Kasumi-1 (cell line): ENCODE data around the gene CD33.

ENCODE experiments used
- DNase-seq, 2 experiments: peaks; one replicate each; lab custom pipeline; 2025; lab: John Stamatoyannopoulos, UW

Gene CD33

GRCh38 chr19:51224898-51225393 lies at the start of gene CD33:
TSS of gene CD33 (plus strand) at chr19:51225080. CDS start at chr19:51225119, 39 bp downstream.
- peak; percentile 71 to 80 for DNase-seq

DNA sequence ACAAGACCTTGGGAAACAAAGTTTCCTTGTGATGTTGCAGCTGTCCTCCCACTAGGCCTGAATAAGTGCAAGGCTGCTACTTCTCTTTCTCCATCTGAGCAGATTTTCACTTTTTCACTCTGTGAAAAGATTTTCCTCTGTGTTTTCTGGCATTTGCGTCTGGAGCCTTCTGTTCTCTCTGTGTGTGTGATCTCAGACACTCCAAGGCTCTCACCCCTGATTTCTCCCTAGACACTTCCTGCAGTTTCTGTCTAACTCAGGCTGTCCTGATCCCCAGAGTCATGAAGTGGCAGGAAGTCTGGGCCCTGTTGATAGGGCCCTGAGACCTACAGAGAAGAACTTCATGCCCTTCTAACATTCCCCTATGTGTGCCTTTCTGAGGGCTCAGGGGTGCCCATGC lies 45.6 kb upstream of the CD33 start:
- no peak for DNase-seq

DNA sequence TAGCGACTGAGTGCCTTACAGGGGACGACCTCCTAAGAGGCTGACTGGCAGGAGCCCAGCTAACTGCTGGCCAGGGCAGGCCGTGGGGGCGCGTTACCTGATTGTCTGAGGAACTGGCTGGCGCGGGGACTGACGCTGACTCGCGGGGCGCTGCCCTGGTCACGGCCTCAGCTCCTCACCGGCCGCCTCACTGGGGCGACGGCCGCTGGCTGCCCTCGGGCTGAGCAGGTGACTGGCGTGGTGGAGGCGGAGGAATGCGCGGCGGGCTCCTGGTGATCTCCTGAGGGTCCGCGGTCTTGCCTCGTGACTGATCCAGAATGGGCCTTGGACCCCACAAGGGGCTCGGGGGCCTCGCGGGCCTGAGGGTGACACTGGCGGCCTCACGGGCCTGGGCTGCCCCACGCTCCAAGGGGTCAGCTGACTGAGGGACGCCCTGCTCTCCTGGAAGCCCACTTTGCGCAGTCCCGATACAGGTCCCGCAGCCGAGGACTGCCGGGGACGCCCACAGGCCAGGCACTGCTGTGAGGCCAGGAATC lies 43.4 kb upstream of the CD33 start:
- DNase-seq = no peak

GRCh38 chr19:51181913-51182419 lies 42.9 kb upstream of the CD33 start:
- peak; percentile 60 to 68 for DNase-seq

DNA sequence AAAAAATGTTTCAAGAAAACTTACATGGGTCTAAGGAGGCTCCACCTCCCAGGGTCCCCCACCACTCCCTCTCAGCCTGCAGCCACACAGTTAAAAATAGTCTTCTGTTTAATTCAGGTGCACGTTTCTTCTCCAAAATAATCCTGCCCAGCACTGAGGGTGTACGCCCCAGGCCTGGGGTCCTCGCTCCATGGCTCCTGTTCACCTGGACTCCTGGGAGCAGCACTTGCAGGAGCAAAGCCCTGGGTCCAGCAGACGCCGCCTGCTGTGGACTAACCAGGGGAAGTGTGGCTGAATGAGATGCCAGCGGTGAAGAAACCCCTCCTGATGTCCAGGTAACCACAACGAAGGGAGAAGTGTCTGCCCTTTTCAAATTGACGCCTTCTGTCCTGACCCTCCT lies 41.3 kb upstream of the CD33 start:
- no peak for DNase-seq

DNA sequence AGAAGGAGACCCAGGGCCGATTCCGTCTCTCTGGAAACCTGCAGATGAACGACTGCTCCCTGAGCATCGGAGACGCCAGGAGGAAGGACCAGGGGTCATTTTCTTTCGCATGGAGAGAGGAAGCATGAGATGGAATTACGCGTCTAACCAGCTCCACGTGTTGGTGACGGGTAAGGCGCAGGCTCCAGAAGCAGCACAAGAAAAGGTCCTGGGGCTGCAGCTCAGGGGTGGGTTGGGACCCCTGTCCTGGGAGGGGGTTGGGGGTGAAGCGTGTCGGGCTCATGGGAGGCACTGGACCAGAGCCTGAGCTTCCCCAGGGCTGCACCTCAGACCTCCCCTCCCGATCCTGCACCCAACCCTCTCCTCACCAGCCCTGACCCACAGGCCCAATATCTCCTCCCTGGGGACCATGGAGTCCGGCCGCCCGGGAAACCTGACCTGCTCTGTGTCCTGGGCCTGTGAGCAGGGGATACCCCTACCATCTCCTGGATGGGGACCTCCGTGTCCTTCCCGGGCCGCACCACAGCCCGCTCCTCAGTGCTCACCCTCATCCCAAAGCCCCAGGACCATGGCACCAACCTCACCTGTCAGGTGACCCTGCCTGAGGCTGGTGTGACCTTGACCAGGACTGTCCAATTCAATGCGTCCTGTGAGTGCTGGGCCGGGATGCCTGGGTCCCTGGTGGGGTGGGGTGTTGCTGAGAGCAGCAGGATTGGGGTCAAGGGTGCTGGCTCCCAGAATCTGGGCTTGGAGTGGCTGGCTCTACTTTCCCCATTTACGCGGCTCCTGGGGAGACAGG lies 39.6 kb upstream of the CD33 start:
- DNase-seq = no peak

GRCh38 chr19:51185868-51186215 lies 39.0 kb upstream of the CD33 start:
- no peak for DNase-seq

DNA sequence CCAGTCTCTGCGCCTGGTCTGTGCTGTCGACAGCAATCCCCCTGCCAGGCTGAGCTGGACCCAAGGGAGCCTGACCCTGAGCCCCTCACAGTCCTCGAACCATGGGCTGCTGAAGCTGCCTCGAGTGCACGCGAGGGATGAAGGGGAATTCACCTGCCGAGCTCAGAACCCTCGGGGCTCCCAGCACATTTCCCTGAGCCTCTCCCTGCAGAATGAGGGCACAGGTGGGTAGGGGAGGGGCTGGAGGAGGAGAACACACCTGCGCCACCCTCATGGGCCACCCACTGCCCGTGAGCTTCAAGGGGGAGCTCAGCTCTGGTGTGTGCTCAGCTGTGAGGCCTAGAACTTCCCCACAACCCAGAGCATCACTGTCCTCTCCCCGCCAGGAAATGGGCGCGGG lies 38.6 kb upstream of the CD33 start:
- DNase-seq = no peak

GRCh38 chr19:51187395-51188226 lies 37.3 kb upstream of the CD33 start:
- DNase-seq = no peak

GRCh38 chr19:51188227-51188559 lies 36.7 kb upstream of the CD33 start:
- no peak for DNase-seq

- no peak for DNase-seq
These were observed 32.2 kb upstream of the CD33 start for GRCh38 chr19:51192689-51193088.

DNA sequence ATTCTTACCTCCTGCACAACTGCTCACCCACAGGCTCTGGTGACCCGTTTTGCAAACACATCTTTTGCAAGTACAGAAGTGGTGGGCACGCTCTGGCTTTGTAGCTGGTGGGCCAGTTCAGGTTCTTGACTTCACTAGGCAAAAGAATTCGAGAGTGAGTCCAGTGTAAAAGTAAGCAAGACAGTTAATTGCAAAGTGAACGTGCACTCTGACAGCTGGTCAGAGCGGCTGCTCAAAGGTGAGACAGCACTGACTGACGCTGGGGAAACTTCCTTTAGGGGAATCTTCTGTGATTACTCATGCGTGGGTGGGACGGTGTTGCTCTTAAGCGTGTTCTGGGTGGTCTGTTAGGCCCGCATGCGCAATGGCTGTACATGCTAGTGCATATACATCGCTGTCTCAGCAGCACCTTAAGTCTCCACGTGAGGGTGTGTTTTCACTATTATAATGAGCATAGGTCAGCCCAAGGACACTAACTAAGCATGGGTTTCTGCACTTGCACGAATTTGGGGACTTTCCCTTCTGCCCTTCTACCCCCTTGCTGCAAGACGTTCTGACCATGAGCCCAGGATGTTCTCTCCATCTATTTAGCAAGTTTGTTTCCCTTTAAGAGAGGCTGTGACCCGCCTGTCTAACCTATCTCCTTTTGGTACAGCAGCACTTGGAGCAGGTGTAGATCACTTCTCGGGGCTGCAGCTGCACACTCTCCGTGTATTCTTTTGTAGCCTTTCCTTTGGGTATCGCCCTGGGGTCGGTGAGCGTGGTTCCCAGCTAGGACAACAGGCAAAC lies 30.2 kb upstream of the CD33 start:
- no peak for DNase-seq

GRCh38 chr19:51195316-51195586 lies 29.6 kb upstream of the CD33 start:
- no peak for DNase-seq

- no peak for DNase-seq
These were observed 29.3 kb upstream of the CD33 start for GRCh38 chr19:51195616-51196015.

- no peak for DNase-seq
These were observed 28.7 kb upstream of the CD33 start for GRCh38 chr19:51196181-51196580.

DNA sequence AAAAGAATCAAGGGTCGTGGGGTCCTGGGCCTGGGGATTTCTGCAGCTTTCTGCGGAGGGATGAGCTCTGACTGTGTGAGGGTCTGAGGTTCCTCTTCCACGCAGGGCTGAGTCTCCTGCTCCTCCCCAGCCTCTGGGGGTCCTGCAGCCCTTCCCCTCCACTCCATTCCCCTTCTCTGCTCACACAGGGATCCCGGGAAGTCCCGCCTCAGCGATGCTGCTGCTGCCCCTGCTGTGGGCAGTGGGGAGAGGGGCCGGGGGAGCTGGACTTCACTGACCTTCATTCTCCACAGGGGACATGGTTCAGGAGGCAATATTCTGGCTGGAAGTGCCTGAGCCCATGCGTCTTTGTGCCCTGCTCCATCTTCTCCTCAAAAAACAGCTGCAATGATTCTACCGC lies 26.2 kb upstream of the CD33 start:
- DNase-seq = no peak

DNA sequence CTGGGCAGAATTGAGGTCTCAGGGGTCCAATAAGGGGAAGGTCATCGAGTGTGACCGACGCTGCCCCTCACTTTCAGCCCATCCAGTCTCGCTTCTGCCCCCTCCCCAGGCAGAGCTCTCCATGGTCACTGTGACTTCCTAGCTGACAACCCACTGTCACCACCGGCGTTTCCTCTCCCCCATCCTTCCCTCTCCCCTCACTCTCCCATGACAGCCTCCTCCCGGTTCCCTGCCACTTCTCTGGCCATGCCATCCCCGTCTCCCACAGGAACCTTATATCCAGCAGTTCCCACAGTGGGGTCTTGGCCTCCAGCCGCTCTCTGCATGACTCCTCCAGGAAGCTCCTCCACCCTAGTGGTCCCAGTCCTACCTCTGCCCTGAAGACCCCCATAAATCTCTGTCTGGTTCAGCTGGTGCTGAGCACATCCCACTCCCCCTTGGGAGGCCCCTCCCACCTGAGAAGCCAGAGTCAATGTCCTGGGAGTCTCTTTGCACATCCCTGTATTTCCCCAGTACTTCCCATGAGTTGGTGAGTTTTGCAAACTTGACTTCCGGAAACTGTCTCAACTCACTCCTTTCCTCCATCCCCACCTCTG lies 24.7 kb upstream of the CD33 start:
- no peak for DNase-seq

DNA sequence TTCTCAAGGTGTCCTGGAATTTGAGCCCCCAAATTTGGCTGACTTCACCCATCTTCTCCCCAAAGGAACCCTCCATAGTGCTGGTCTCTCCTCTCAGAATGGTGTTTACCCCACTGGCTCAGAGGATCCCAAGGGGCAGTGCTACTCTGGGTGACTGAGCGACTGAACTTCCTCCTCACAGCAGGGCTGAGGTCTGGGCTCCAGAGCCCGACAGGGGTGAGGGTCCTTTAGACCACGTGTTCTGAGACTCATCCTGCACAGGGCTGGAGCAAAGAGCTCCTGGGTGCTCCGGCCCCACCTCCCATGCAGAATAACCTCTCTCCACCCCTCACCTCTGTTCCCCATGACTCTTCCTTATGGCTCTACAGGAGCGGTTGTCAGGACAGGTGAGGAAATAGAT lies 23.2 kb upstream of the CD33 start:
- DNase-seq = no peak

DNA sequence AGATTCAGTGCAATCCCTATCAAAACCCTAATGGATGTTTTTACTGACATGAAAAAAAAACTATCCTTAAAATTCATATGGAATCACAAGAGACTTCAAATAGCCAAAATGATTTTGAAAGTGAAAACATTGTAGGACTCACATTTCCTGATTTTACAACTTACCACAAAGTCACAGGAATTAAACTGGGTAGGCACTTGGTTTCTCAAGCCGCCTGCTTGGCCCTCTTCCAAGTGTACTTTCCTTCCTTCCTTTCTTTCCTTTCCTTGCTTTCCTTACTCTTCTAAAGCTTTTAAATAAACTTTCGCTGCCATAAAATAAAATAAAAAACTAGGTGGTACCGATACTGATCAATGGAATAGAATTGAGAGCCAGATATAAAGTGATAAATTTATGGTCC lies 21.0 kb upstream of the CD33 start:
- peak; percentile 23 to 51 for DNase-seq

DNA sequence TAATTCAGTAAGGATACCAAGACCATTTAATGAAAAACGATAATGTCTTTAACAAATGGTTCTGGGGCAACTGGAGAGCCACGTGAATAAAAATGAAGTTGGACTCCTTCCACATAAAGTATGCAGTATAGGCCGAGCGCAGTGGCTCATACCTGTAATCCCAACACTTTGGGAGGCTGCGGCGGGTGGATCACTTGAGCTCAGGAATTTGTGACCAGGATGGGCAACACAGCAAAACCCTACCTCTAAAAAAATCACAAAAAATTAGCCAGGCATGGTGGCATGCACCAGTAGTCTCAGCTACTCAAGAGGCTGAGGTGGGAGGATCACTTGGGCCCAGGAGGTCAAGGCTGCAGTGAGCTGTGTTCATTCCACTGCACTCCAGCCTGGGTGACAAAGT lies 20.6 kb upstream of the CD33 start:
- DNase-seq = no peak

DNA sequence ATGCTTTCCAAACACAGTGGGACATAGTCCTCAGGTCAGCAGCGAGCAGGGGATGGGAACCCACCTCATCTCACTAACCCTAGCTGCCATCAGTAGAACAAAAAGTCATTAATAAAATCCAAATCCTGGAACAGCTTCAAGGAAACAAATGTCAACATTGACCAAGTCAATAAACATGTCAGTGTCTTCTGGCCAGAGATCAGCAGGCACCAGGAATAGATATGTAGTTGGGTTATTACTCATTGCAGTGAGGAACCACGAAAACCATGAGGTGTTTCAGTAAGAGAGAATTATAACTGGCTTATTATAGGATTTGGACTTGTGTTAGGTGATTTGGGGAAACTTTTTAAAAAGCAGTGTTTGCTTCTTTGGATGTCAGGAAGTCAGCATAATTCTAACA lies 17.1 kb upstream of the CD33 start:
- DNase-seq = no peak

DNA sequence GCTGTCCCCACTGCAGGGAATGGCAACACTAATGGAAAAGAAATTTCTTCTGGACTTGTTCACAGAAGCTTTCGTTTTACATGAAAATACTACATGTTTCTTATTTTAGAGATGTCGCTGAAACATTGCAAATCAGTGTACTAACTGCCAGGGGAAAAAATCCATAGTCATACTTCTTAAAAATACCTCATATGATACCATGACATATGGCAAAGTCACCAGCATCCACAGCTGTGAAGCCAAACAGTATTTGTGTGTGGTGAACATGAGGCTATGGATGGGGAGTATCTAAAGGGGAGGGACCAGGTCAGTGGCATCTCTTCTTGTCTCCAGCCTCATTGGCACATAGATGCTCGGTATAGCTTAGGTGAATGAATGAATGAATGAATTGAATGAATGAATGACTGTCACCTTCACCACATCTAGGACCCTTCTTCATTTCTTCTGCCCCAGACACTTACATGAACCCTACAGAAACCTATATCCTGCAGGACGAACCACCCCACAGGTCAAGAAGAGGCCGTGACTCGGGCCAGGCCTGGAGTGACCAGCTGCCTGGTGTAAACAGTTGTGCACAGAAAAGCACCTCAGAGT lies 14.6 kb upstream of the CD33 start:
- DNase-seq = no peak
